Measurements from ENCODE around the gene CRABP2.

Gene CRABP2

DNA sequence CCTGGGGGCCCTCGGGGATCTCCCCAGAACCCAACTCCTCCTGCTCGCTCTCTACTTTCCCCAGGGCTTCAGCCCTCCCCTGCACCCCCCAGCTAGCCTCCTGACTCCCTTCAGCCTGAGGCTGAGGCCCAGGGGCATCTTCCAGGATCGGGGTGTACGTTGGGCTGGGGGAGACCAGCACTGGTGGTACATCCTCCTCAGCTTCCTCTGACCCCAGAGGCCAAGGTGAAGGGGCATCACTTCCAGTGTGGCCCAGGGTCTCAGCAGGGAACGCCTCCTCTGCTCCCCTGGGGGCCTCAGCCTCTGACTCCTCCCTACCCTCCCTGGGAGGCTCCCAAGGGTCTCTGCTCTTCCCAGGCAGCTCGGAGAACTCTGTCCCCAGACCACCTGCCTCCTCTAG, 35.0 kb downstream of the CRABP2 start:
- Mint-ChIP-seq H3K36me3 (ENCODE audit: low read depth) (peaks cover 41% of the 10 kb centered on the region), H3K4me3 (no peak overlapping the region), H3K27ac (peak overlapping the region; percentile 51)

DNA sequence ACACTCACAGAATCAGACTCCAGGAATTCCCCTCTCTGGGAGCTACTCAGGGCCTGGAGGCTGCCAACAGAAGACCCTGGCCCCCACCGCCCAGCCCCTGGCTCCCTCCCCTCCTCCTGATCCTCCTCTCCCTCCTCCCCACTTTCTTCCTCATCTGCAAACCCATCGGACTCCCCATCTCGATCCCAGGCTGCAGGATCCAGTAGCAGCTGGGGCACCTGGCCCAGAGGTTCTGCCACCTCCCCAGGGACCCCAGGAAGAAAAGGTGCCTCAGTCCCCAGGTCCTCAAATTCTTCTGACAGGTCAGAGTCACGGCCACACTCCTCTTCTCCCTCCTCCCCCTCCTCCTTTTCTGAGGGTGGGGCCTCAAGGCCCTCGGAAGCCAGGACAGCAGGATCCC, 35.6 kb downstream of the CRABP2 start:
- Mint-ChIP-seq H3K27me3 (ENCODE audit: low read depth, poor library complexity) (no peaks in the 10 kb centered on the region), H3K4me3 (no peak overlapping the region), H3K4me1 (peaks cover 95% of the 10 kb centered on the region), H3K9me3 (peaks cover 5% of the 10 kb centered on the region), H3K36me3 (ENCODE audit: low read depth) (peaks cover 38% of the 10 kb centered on the region), H3K27ac (no peak overlapping the region)
- DNase-seq: no peak
- TF ChIP-seq, protein P1, sequence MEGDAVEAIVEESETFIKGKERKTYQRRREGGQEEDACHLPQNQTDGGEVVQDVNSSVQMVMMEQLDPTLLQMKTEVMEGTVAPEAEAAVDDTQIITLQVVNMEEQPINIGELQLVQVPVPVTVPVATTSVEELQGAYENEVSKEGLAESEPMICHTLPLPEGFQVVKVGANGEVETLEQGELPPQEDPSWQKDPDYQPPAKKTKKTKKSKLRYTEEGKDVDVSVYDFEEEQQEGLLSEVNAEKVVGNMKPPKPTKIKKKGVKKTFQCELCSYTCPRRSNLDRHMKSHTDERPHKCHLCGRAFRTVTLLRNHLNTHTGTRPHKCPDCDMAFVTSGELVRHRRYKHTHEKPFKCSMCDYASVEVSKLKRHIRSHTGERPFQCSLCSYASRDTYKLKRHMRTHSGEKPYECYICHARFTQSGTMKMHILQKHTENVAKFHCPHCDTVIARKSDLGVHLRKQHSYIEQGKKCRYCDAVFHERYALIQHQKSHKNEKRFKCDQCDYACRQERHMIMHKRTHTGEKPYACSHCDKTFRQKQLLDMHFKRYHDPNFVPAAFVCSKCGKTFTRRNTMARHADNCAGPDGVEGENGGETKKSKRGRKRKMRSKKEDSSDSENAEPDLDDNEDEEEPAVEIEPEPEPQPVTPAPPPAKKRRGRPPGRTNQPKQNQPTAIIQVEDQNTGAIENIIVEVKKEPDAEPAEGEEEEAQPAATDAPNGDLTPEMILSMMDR (IDR thresholded peaks at IDR 0.05): no peak

More for the DNA sequence above, 35.0 kb downstream of the CRABP2 start:
- Mint-ChIP-seq H3K4me1 (peaks cover 95% of the 10 kb centered on the region), H3K27me3 (ENCODE audit: low read depth, poor library complexity) (no peaks in the 10 kb centered on the region), H3K9me3 (peaks cover 5% of the 10 kb centered on the region)
- DNase-seq: no peak
- TF ChIP-seq, protein P1 (IDR thresholded peaks at IDR 0.05): no peak

DNA sequence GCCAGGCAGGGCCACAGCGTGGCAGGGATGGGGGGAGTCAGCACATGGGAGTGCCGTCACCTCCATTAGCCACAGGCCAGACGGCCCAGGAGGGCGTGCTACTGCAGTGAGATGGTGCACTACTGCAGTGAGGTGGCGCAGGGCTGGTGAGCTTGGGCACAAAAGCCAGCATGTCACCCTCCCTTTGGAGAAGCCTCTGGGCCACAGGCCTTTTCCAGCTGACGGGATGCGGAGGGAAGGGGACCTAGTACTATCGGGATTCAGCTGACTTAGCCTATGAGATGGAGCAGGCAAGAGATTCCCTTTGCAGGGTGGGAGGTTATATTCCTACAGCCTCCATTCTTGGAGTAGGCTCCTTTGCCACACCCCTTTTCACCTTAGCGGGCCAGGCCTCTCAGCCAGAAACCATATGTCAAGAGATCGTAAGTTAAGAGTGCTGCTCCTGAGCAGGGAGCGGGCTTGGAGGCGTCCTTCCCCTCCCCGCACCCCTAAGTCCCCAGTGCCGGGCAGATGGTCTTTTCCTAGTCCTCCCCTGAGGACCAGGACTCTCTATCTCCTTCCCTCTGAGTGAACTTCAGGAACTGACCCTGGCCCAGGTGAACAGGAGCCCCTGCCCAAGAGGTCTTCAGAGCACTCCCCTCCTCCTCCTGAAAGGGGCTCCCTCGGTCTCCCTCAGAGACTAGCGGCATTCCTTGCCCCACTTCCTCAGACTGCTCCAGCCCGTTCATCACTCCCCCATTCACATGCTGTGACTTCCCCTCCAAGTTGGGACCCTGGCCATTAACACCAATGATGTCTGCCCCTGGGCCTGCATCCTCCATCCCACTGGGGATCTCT, 36.4 kb downstream of the CRABP2 start:
- Mint-ChIP-seq H3K4me3 (no peak overlapping the region), H3K27me3 (ENCODE audit: low read depth, poor library complexity) (no peaks in the 10 kb centered on the region), H3K9me3 (peaks cover 5% of the 10 kb centered on the region), H3K36me3 (ENCODE audit: low read depth) (peaks cover 32% of the 10 kb centered on the region), H3K27ac (peak overlapping the region; percentile 87), H3K4me1 (peaks cover 95% of the 10 kb centered on the region)
- no peak for DNase-seq
- TF ChIP-seq, protein P1 (IDR thresholded peaks at IDR 0.05): no peak

DNA sequence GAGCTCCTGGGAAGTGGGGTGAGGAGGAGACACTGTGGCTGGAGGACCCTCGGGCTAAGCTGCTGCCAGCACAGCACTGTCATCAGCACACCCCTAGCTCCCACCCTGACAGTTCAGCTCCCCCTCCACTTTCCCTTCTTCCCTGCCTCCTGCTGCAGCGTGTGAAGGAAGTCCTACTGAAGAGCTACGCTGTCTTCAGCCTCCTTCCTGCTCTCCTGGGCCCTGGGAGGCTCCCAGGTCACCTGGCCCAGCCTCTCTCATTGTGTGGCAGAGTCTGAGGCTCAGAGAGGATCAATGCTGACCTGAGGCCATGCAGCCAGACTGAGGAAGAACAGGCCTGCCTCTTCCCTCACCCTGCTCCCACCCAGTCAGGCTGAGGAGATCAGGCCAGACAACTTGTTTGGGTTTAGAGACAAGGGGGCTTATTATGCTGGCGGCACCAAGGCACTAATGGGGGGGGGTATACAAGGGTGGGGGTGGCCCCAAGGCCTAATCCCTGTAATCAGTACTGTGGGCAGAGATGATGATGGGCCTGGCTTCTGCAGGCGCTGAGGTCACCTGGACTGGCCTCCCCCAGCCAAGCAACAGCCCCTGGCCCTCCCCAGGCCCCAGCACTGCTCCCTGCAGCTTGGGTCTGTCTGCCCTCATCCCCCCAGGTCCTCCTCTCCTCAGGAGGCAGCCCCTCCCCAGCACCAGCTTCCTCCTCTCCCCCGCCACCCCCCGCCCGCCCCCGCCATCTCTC, 37.2 kb downstream of the CRABP2 start:
- Mint-ChIP-seq H3K27ac (peak overlapping the region; percentile 94), H3K27me3 (ENCODE audit: low read depth, poor library complexity) (no peaks in the 10 kb centered on the region), H3K36me3 (ENCODE audit: low read depth) (peaks cover 23% of the 10 kb centered on the region), H3K4me3 (no peak overlapping the region), H3K9me3 (peaks cover 5% of the 10 kb centered on the region), H3K4me1 (peaks cover 95% of the 10 kb centered on the region)
- TF ChIP-seq, protein P1 (IDR thresholded peaks at IDR 0.05): no peak
- no peak for DNase-seq

DNA sequence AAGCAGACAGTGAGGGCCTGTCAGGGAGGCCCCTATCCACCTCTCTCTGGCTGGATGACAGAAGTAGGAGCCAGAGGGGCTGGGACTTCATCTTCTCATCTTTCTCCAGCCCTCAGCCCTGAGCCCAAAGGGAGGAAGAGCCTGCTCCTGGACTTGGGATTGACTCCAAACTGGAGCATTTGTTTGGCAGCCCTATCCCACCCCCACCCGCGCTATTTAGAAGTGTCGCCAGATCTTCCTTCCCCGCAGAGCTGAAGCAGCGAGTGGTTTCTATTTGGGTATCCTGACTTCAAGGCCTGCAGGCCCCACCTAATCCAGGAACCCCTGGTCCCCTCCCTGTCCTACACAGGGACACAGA, 37.8 kb downstream of the CRABP2 start:
- Mint-ChIP-seq H3K4me1 (peaks cover 98% of the 10 kb centered on the region), H3K4me3 (no peak overlapping the region), H3K9me3 (peaks cover 5% of the 10 kb centered on the region), H3K27ac (no peak overlapping the region), H3K27me3 (ENCODE audit: low read depth, poor library complexity) (no peaks in the 10 kb centered on the region), H3K36me3 (ENCODE audit: low read depth) (peaks cover 17% of the 10 kb centered on the region)
- TF ChIP-seq, protein P1 (IDR thresholded peaks at IDR 0.05): no peak
- DNase-seq: no peak
